HCT116 (cell line): Measurements from ENCODE around the gene SLC2A5. TPM values are rescaled to one million over a fixed set of nuclear protein-coding genes. Genes with fewer than 3 reads are reported as not detected.

Experiments used
- ATAC-seq: fragments of 200-7000 bp; cut with Tn5 transposase; 2 replicates; pipeline ENCODE4 v1.9.1; 2020; ENCODE audit warnings: mild to moderate bottlenecking, moderate library complexity
- BruUV-seq: library from RNA; stranded (reverse); fragments of 400-500 nt; replicated peaks from 2 replicates; lab custom pipeline; 2021; lab: Mats Ljungman, UMichigan
- CTCF ChIA-PET: fragments of 300-600 bp; sonication (Branson Sonifier 250); formaldehyde crosslinking; loops from one replicate; lab custom pipeline; 2021; ENCODE audit warnings: antibody characterized with exemption; lab: Charles Lee
- POLR2A ChIA-PET: fragments of 300-600, 350-600 bp; sonication (Branson Sonifier 250); formaldehyde crosslinking; loops from one replicate; lab custom pipeline; 2021; ENCODE audit warnings: antibody characterized with exemption; lab: Charles Lee
- RAD21 ChIA-PET, 2 experiments: fragments of 300-600 bp; sonication (Branson Sonifier 250); formaldehyde crosslinking; loops; one replicate each; lab custom pipeline; 2023; ENCODE audit warnings: low total read pairs in 2 of 2; ENCODE audit not compliant: uncharacterized antibody in 2 of 2, unreplicated experiment in 2 of 2, low non-redundant PET in 1 of 2; lab: Charles Lee
- DNase-seq: peaks from one replicate; pipeline ENCODE4 v3.0.0-alpha.2; 2010; ENCODE audit warnings: low read depth, low spot score
- H2AFZ ChIP-seq: fragments of 200-600 bp; shearing (Covaris generic), sonication (generic); 2 replicates; pipeline ENCODE4 v1.6.1; 2017; ENCODE audit warnings: low read depth, mixed run types, mixed read lengths, antibody characterized with exemption, low read length; ENCODE audit not compliant: poor library complexity, severe bottlenecking
- H3K27ac ChIP-seq: 2 replicates; pipeline ENCODE4 v1.5.1; 2012; ENCODE audit warnings: low read depth, low read length
- H3K27me3 ChIP-seq: fragments of 200-600 bp; sonication (generic); 2 replicates; pipeline ENCODE4 v1.6.1; 2016; ENCODE audit warnings: mixed run types, low read length, mixed read lengths; ENCODE audit not compliant: insufficient read depth
- H3K36me3 ChIP-seq, 2 experiments: fragments of 200-500 bp in 1 of 2; fragments of 200-600 bp in 1 of 2; sonication (Bioruptor generic) in 1 of 2; sonication (generic) in 1 of 2; 2 replicates each; pipeline versions ENCODE4 v1.5.1 to v1.6.1; 2014 to 2016; ENCODE audit warnings: low read length in 2 of 2, inconsistent platforms in 1 of 2, mixed read lengths in 1 of 2, mixed run types in 1 of 2; ENCODE audit not compliant: insufficient read depth in 2 of 2, control insufficient read depth in 1 of 2
- H3K4me1 ChIP-seq, 2 experiments: fragments of 200-600 bp in 1 of 2; sonication (generic) in 1 of 2; 2 replicates each; pipeline versions ENCODE4 v1.5.1 to v1.6.1; 2012 to 2017; ENCODE audit warnings: low read length in 2 of 2, inconsistent platforms in 1 of 2, mild to moderate bottlenecking in 1 of 2, mixed read lengths in 1 of 2, mixed run types in 1 of 2, moderate library complexity in 1 of 2; ENCODE audit not compliant: insufficient read depth in 2 of 2, control insufficient read depth in 1 of 2
- H3K4me2 ChIP-seq: fragments of 200-600 bp; sonication (generic); 2 replicates; pipeline ENCODE4 v1.6.1; 2017; ENCODE audit warnings: mixed run types, low read length, mixed read lengths
- H3K4me3 ChIP-seq, 2 experiments: fragments of 200-600 bp in 1 of 2; sonication (generic) in 1 of 2; replicated peaks in 1 of 2; 2 replicates each; pipeline ENCODE4 v1.5.1; 2011 to 2016; ENCODE audit warnings: low read length in 2 of 2, control low read depth in 1 of 2, low read depth in 1 of 2, mild to moderate bottlenecking in 1 of 2, mixed read lengths in 1 of 2, mixed run types in 1 of 2
- H3K79me2 ChIP-seq: fragments of 200-600 bp; sonication (generic); 2 replicates; pipeline ENCODE4 v1.6.1; 2017; ENCODE audit warnings: mild to moderate bottlenecking, mixed run types, low read length, moderate library complexity, mixed read lengths; ENCODE audit not compliant: insufficient read depth
- H3K9ac ChIP-seq: fragments of 200-600 bp; sonication (generic); 2 replicates; pipeline ENCODE4 v1.6.1; 2016; ENCODE audit warnings: low read length, mixed read lengths
- H3K9me2 ChIP-seq: fragments of 200-600 bp; sonication (generic), shearing (Covaris generic); 2 replicates; pipeline ENCODE4 v1.6.1; 2017; ENCODE audit warnings: mixed run types, mild to moderate bottlenecking, moderate library complexity; ENCODE audit not compliant: insufficient read depth
- H3K9me3 ChIP-seq, 2 experiments: fragments of 200-500 bp in 1 of 2; fragments of 200-600 bp in 1 of 2; sonication (Bioruptor generic) in 1 of 2; sonication (generic) in 1 of 2; 2 replicates each; pipeline ENCODE4 v1.6.1; 2014 to 2017; ENCODE audit warnings: low read length in 2 of 2, mixed read lengths in 2 of 2, inconsistent platforms in 1 of 2, low read depth in 1 of 2, mild to moderate bottlenecking in 1 of 2, mixed run types in 1 of 2, moderate library complexity in 1 of 2; ENCODE audit not compliant: control insufficient read depth in 1 of 2, insufficient read depth in 1 of 2
- H4K20me1 ChIP-seq: fragments of 200-600 bp; sonication (generic), shearing (Covaris generic); 2 replicates; pipeline ENCODE4 v1.6.1; 2017; ENCODE audit warnings: mixed run types, mild to moderate bottlenecking, moderate library complexity; ENCODE audit not compliant: insufficient read depth
- CEBPB ChIP-seq: IDR thresholded peaks from 2 replicates; pipeline ENCODE4 v1.6.1; 2012; ENCODE audit warnings: low read depth
- POLR2AphosphoS5 ChIP-seq: IDR thresholded peaks from 2 replicates; pipeline ENCODE4 v1.6.1; 2011; ENCODE audit warnings: mild to moderate bottlenecking, low read depth, low read length, moderate library complexity
- YY1 ChIP-seq: IDR thresholded peaks from 2 replicates; pipeline ENCODE4 v1.6.1; 2011; ENCODE audit warnings: low read length, low read depth, moderate library complexity, mild to moderate bottlenecking; ENCODE audit not compliant: insufficient replicate concordance; ENCODE audit errors: extremely low read depth
- ZNF274 ChIP-seq: fragments of 200-500 bp; sonication (Bioruptor generic); IDR thresholded peaks from 2 replicates; pipeline ENCODE4 v1.6.1; 2014; ENCODE audit warnings: mild to moderate bottlenecking, low read depth, low read length, inconsistent platforms
- intact Hi-C: fragments of 100-400 bp; cut with micrococcal nuclease; formaldehyde crosslinking; loops from 2 replicates; pipeline ENCODE4 v1.10.0; 2022
- total RNA-seq: library from RNA; stranded (reverse); gene quantifications from one replicate; pipeline ENCODE4 v1.2.1, GENCODE V29; 2021; ENCODE audit not compliant: unreplicated experiment
- TF ChIP-seq, protein P1 (sequence below): IDR thresholded peaks from 2 replicates; pipeline ENCODE4 v1.6.1; 2012
- TF ChIP-seq, protein P2 (sequence below): IDR thresholded peaks from 2 replicates; pipeline ENCODE4 v1.6.1; 2011; ENCODE audit warnings: mild to moderate bottlenecking, low read length, moderate library complexity; ENCODE audit not compliant: insufficient replicate concordance; ENCODE audit errors: extremely low read depth
- TF ChIP-seq, protein P3 (sequence below): IDR thresholded peaks from 2 replicates; pipeline ENCODE4 v1.6.1; 2012; ENCODE audit warnings: low read depth

The SLC2A5 gene
- total RNA-seq, 1 experiment from 2014 or later, result not detected

DNA sequence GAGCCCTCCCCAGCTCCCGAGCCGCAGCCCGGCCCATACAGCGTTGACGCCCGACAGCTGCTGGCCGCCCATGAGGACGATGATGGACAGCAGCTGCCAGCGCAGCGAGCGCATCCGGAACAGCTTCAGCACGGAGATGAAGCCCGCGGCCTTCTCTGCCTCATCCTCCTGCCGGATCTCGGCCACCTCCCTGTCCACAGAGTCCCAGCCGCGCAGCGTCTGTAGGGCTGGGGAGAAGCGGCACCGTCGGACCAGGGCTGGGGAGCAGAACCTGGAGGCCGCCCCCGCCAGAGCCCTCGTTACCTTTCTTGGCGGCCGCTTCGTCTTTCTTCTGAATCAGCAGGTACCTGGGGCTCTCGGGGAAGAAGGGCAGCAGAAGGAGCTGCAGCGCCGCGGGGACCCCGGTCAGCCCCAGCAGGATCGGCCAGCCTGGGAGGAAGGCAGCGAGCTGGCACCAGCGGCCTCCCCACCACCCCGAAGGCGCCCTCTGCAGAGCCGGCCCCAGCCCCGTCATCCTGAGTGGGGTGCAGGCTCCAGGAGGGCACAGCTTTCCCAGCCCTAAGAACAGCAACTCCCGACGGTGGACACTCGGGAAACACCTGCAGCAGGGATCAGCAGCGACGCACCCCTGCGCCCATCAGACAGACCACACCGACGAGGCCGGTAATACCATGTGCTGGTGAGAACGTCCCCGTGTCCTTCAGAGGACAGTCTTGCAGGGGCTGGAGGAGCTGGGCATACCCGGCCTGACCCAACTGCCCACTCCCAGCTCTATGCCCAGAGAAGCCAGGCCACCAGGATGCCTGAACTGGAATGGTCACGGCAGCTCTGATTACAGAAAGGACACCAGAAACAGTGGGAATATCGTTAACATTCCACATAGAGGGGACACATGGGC is 29.4 kb downstream of the SLC2A5 start:
- DNase-seq (no peak), ATAC-seq (no peak)
- no peak overlapping the region for H3K4me2 ChIP-seq
- ChIA-PET RAD21 (no interaction called here), CTCF (no interaction called here), POLR2A (no interaction called here)
- no peak overlapping the region for H3K4me3 ChIP-seq
- H3K79me2 ChIP-seq, result no peaks in the 10 kb centered on the region
- H3K4me1 ChIP-seq, result no peaks in the 10 kb centered on the region
- no peak for TF ChIP-seq ZNF274
- no peaks in the 10 kb centered on the region for H3K36me3 ChIP-seq
- H3K27ac ChIP-seq, result no peak overlapping the region
- H3K9me2 ChIP-seq, result no peaks in the 10 kb centered on the region
- intact Hi-C loops, result no loop called here
- H2AFZ ChIP-seq, result no peak overlapping the region
- BruUV-seq, result no TSS peak
- no peak overlapping the region for H3K9ac ChIP-seq
- no peaks in the 10 kb centered on the region for H3K27me3 ChIP-seq
- peaks cover 6 to 10% of the 10 kb centered on the region in 2 experiments; a peak in 2 of 4 replicates for H3K9me3 ChIP-seq
- no peaks in the 10 kb centered on the region for H4K20me1 ChIP-seq

DNA sequence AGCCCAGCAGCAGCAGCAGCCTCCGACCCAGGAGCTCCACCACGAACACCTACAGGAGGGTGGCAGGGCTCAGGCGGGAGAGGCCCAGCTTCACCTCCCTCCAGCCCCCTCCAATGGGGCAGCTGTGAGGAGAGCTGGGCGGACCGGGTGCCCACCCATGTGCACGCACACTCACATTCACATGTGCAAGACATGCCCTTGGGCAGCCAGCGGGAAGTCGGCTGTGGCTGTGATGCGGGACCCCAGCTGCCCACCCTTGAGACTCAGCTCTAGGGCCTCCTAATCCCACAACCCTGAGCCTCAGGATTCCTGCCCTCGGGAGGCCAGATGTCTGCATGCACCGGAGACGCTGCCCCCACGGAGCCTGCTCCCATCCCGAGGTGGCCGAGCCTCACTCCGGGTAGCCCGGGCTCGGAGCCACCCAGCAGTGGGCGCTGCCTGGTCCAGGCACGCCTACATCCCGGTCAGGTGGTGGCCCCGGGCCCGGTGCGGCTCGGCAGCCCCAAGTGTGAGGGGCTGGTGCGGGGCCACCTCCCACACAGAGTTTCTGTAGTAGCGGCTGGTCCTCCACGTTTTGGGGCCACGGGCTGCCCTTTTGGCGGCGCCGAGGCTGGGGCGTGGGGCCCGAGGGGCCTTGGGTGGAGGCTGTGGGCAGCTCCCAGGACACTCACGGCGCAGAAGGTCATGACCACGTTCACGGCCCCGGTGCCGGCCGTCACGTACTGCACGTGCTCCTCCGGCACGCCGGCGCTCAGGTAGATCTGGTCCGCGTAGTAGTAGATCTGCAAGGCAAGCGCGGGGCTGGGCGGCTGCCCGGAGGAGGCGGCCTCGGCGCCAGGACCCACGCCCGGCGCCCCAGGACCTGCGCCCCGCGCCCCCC is 30.3 kb downstream of the SLC2A5 start:
- ChIA-PET RAD21 (no interaction called here), POLR2A (interaction anchor here (1.2 kb wide), 1 partner anchor 11 kb away, joined by 3 read pairs; no protein-coding TSS in a partner anchor), CTCF (interaction anchor here (1.8 kb wide), 1 partner anchor 34 kb away, joined by 4 read pairs; no protein-coding TSS in a partner anchor)
- BruUV-seq, result no TSS peak
- no peaks in the 10 kb centered on the region for H3K9me2 ChIP-seq
- H3K4me2 ChIP-seq, result no peak overlapping the region
- no peak for ATAC-seq
- no peaks in the 10 kb centered on the region for H3K36me3 ChIP-seq
- H3K9me3 ChIP-seq, result peaks cover 7 to 10% of the 10 kb centered on the region in 2 experiments; a peak in 2 of 4 replicates
- DNase-seq, result no peak
- no peak overlapping the region for H3K4me3 ChIP-seq
- no peak overlapping the region for H3K9ac ChIP-seq
- H4K20me1 ChIP-seq, result no peaks in the 10 kb centered on the region
- H3K27me3 ChIP-seq, result no peaks in the 10 kb centered on the region
- intact Hi-C loops, result no loop called here
- H3K4me1 ChIP-seq, result no peaks in the 10 kb centered on the region
- H3K27ac ChIP-seq, result no peak overlapping the region
- H2AFZ ChIP-seq, result no peak overlapping the region
- H3K79me2 ChIP-seq, result no peaks in the 10 kb centered on the region
- TF ChIP-seq CEBPB (no peak), POLR2AphosphoS5 (no peak), YY1 (no peak)
- TF ChIP-seq, protein P1, sequence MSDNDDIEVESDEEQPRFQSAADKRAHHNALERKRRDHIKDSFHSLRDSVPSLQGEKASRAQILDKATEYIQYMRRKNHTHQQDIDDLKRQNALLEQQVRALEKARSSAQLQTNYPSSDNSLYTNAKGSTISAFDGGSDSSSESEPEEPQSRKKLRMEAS, result no peak
- TF ChIP-seq, protein P2, sequence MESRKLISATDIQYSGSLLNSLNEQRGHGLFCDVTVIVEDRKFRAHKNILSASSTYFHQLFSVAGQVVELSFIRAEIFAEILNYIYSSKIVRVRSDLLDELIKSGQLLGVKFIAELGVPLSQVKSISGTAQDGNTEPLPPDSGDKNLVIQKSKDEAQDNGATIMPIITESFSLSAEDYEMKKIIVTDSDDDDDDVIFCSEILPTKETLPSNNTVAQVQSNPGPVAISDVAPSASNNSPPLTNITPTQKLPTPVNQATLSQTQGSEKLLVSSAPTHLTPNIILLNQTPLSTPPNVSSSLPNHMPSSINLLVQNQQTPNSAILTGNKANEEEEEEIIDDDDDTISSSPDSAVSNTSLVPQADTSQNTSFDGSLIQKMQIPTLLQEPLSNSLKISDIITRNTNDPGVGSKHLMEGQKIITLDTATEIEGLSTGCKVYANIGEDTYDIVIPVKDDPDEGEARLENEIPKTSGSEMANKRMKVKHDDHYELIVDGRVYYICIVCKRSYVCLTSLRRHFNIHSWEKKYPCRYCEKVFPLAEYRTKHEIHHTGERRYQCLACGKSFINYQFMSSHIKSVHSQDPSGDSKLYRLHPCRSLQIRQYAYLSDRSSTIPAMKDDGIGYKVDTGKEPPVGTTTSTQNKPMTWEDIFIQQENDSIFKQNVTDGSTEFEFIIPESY, result no peak
- TF ChIP-seq, protein P3, sequence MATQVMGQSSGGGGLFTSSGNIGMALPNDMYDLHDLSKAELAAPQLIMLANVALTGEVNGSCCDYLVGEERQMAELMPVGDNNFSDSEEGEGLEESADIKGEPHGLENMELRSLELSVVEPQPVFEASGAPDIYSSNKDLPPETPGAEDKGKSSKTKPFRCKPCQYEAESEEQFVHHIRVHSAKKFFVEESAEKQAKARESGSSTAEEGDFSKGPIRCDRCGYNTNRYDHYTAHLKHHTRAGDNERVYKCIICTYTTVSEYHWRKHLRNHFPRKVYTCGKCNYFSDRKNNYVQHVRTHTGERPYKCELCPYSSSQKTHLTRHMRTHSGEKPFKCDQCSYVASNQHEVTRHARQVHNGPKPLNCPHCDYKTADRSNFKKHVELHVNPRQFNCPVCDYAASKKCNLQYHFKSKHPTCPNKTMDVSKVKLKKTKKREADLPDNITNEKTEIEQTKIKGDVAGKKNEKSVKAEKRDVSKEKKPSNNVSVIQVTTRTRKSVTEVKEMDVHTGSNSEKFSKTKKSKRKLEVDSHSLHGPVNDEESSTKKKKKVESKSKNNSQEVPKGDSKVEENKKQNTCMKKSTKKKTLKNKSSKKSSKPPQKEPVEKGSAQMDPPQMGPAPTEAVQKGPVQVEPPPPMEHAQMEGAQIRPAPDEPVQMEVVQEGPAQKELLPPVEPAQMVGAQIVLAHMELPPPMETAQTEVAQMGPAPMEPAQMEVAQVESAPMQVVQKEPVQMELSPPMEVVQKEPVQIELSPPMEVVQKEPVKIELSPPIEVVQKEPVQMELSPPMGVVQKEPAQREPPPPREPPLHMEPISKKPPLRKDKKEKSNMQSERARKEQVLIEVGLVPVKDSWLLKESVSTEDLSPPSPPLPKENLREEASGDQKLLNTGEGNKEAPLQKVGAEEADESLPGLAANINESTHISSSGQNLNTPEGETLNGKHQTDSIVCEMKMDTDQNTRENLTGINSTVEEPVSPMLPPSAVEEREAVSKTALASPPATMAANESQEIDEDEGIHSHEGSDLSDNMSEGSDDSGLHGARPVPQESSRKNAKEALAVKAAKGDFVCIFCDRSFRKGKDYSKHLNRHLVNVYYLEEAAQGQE, result no peak
